ENCODE measurements around the gene GPSM3. TPM values are rescaled to one million over a fixed set of nuclear protein-coding genes. Genes with fewer than 3 reads are reported as not detected.

Gene GPSM3
- total RNA-seq, 1 donor, result 1.1 TPM

DNA sequence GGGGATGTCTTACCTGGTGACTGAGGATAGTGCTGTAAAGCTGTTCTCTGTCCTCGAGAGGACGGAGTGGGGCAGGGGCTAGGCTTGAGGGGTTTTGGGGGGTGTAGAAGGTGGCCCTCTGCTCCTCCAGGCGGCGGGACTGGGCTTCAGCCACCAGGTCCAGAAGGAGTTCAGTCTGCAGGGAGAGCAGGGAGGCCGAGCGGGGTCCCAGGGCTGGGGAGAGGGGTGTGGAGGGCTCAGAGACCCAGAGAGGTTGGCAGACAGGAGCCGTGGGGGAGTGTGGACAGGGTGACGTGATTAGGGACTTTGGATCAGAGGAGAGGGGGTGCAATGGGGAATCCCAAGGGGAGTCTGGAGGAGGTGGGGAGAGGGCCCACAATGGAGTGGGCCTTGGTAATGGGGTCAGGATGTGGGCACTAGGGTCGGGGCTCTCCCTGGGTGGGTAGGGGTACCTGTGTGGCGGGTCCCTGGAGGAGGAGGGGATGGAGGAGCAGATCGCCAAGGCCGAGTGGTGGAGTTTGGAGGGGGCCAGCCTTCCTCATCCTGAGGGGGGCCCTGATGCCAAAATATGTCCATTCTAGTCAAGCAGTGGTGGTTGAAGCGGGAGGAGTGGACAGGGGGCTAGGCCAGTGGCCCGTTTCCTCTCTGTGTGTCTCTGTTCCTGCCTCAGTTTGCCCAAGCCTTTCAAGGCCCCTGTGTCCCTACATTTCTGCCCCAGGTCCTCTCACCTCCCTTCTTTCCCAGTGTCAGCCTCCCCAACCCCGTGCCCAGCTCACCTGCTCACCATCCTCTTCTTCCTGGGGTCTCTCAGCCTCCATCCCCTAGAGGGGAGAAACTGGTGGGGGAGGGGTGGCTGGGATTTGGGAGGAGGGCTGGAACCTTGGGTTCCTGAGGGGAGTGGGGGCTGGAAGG is 491 bp downstream of the GPSM3 start:
- Histone ChIP-seq H3K4me1 (ENCODE audit: insufficient read depth, low read length) (peaks cover 26% of the 10 kb centered on the region), H3K79me2 (ENCODE audit: insufficient read depth, low read length) (peaks cover 21% of the 10 kb centered on the region), H3K27me3 (ENCODE audit: insufficient read depth, low read length) (no peaks in the 10 kb centered on the region), H3K36me3 (ENCODE audit: insufficient read depth, low read length) (peaks cover 11% of the 10 kb centered on the region), H3K4me2 (ENCODE audit: insufficient read depth, low read length) (peak overlapping the region; percentile 29), H4K20me1 (ENCODE audit: insufficient read depth, low read length) (no peaks in the 10 kb centered on the region), H2AFZ (ENCODE audit: low read length) (no peak overlapping the region), H3K9me3 (ENCODE audit: low read depth, low read length) (no peaks in the 10 kb centered on the region), H3K27ac (ENCODE audit: low read depth, low read length) (no peak overlapping the region), H3K4me3 (ENCODE audit: insufficient read depth, low read length) (peak overlapping the region; percentile 12)
- DNase-seq (ENCODE audit: insufficient read length, low spot score, missing footprints), result peak; percentile 27
- TF ChIP-seq, protein P1, sequence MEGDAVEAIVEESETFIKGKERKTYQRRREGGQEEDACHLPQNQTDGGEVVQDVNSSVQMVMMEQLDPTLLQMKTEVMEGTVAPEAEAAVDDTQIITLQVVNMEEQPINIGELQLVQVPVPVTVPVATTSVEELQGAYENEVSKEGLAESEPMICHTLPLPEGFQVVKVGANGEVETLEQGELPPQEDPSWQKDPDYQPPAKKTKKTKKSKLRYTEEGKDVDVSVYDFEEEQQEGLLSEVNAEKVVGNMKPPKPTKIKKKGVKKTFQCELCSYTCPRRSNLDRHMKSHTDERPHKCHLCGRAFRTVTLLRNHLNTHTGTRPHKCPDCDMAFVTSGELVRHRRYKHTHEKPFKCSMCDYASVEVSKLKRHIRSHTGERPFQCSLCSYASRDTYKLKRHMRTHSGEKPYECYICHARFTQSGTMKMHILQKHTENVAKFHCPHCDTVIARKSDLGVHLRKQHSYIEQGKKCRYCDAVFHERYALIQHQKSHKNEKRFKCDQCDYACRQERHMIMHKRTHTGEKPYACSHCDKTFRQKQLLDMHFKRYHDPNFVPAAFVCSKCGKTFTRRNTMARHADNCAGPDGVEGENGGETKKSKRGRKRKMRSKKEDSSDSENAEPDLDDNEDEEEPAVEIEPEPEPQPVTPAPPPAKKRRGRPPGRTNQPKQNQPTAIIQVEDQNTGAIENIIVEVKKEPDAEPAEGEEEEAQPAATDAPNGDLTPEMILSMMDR (IDR thresholded peaks at IDR 0.05; ENCODE audit: extremely low read depth, low read depth, low read length), result no peak

DNA sequence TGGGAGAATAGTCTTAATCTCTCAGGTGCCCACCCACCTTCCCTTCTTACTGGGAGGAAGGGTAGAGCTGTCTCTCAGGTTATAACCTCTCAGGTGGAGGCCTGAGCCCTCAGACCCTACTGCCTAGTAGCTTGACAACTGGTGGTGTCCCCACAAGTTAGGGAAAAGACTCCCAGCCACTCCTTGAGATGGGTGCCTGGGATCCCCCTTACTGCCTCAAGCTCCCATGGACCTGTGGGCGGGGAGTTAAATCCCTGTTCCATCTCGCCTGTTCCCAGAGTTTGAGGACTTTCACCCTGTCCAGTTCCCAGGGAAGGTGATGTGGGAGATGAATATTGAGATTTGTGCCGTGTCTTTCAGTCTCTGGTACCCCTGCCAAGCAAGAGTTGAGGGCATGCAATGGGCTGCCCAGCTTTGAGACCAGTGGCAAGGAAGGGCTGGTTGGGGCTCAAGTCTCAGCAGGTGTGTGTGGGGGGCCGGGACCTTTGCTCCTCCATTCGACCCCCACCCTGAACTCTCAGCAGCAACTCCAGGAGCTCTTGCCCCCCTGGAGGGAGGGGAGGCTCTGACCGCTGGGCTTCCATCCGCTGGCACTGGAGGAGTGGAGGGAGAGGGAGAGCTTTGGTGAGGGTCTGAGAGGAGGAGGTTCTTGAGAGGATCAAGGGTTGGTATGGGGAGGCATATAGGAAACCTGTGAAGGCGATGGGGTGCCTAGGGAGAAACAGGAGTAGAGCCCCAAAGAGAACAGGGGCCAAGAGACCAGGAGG is 1.3 kb downstream of the GPSM3 start:
- H3K79me2 ChIP-seq (ENCODE audit: insufficient read depth, low read length), result peaks cover 21% of the 10 kb centered on the region
- no peak overlapping the region for H3K4me3 ChIP-seq (ENCODE audit: insufficient read depth, low read length)
- DNase-seq (ENCODE audit: insufficient read length, low spot score, missing footprints), result peak; percentile 71
- H3K27ac ChIP-seq (ENCODE audit: low read depth, low read length), result peak overlapping the region; percentile 81
- TF ChIP-seq, protein P1 (IDR thresholded peaks at IDR 0.05; ENCODE audit: extremely low read depth, low read depth, low read length), result no peak
- H3K36me3 ChIP-seq (ENCODE audit: insufficient read depth, low read length), result peaks cover 19% of the 10 kb centered on the region
- no peak overlapping the region for H2AFZ ChIP-seq (ENCODE audit: low read length)
- H3K4me1 ChIP-seq (ENCODE audit: insufficient read depth, low read length), result peaks cover 19% of the 10 kb centered on the region
- H3K27me3 ChIP-seq (ENCODE audit: insufficient read depth, low read length), result no peaks in the 10 kb centered on the region
- no peaks in the 10 kb centered on the region for H4K20me1 ChIP-seq (ENCODE audit: insufficient read depth, low read length)
- peak overlapping the region; percentile 88 for H3K4me2 ChIP-seq (ENCODE audit: insufficient read depth, low read length)
- no peaks in the 10 kb centered on the region for H3K9me3 ChIP-seq (ENCODE audit: low read depth, low read length)

DNA sequence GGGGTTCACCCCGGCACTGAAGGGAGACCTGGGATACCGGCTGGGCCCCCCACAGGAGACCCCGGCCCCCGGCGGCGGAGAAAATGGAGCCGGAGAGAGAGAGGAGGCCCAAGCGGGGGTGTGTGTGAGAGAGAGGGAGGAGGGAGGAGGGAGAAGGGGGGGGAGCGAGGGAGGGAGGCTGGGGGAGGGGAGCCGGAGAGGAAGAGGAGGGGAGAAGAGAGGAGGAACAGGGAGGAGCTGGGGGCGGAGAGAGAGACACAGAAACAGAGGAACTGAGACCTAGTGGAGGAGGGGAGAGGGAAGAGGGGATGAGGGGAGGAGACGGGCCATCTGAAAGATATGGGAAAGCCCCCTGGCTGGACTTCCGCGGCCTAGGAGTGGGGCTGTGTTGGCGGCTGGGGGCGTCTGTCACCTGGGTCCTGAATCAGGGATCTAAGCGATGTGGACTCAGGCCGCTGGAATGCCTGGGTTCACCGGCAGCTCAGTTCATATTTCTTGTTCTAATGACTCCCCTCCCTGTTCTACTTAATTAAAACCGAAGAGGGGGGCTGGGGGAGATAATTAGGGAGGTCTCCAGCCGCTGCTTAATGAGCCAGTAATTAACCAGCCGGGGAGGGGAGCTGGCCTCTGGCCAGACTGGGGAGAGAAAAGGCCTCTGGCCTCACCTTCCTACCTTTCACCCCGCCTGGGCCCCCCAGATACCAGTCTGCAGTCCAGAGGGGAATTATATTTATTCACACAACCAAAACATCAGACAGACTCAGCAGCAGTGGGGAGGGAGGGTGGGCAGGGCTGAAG is 2.2 kb downstream of the GPSM3 start, which contains the start of gene PBX2:
Gene PBX2 (minus strand): TSS at position 149 of the 798 bp plus-strand sequence. CDS start 287 bp downstream, outside the sequence.
- Histone ChIP-seq H2AFZ (ENCODE audit: low read length) (peak within 1 kb of the TSS; percentile 87), H3K4me3 (ENCODE audit: insufficient read depth, low read length) (peak within 1 kb of the TSS; percentile 80), H3K4me2 (ENCODE audit: insufficient read depth, low read length) (peak within 1 kb of the TSS; percentile 88), H3K79me2 (ENCODE audit: insufficient read depth, low read length) (peaks cover 21% of the 10 kb centered on the region), H3K27me3 (ENCODE audit: insufficient read depth, low read length) (no peaks in the 10 kb centered on the region), H4K20me1 (ENCODE audit: insufficient read depth, low read length) (no peaks in the 10 kb centered on the region), H3K36me3 (ENCODE audit: insufficient read depth, low read length) (peaks cover 23% of the 10 kb centered on the region), H3K27ac (ENCODE audit: low read depth, low read length) (peak within 1 kb of the TSS; percentile 81), H3K9me3 (ENCODE audit: low read depth, low read length) (no peaks in the 10 kb centered on the region), H3K4me1 (ENCODE audit: insufficient read depth, low read length) (peaks cover 18% of the 10 kb centered on the region)
- DNase-seq (ENCODE audit: insufficient read length, low spot score, missing footprints), result peak; percentile 90
- TF ChIP-seq, protein P1 (IDR thresholded peaks at IDR 0.05; ENCODE audit: extremely low read depth, low read depth, low read length), result no peak
